Thyroid gland (tissue), 4 donors: ENCODE measurements around the gene ISG15. TPM values are rescaled to one million over a fixed set of nuclear protein-coding genes. Genes with fewer than 3 reads are reported as not detected.

Experiments used
- DNase-seq, 2 donors: peaks; one replicate each; pipeline ENCODE4 v3.0.0-alpha.2; 2019
- H3K27ac ChIP-seq, 3 donors: fragments of 200-600 bp; sonication (generic); 1 replicate in 2 of 3; 2 replicates in 1 of 3; pipeline ENCODE4 v1.5.1; 2016 to 2019; ENCODE audit warnings: mild to moderate bottlenecking in 1 of 3, moderate library complexity in 1 of 3
- H3K27me3 ChIP-seq: fragments of 200-600 bp; sonication (generic); one replicate; pipeline ENCODE4 v1.5.1; 2019
- H3K36me3 ChIP-seq, 2 donors: fragments of 200-600 bp; sonication (generic); one replicate each; pipeline ENCODE4 v1.5.1; 2016 to 2019
- H3K4me1 ChIP-seq, 2 donors: fragments of 200-600 bp; sonication (generic); one replicate each; pipeline ENCODE4 v1.5.1; 2017 to 2019
- H3K4me3 ChIP-seq, 3 donors: fragments of 200-600 bp; sonication (generic); replicated peaks in 1 of 3; 1 replicate in 2 of 3; 2 replicates in 1 of 3; pipeline ENCODE4 v1.5.1; 2016; ENCODE audit warnings: mild to moderate bottlenecking in 1 of 3
- H3K9me3 ChIP-seq: fragments of 200-600 bp; sonication (generic); one replicate; pipeline ENCODE4 v1.5.1; 2017
- CTCF ChIP-seq, 6 experiments: fragments of 200-600 bp in 3 of 6; fragments of 450-650 bp in 3 of 6; sonication (generic) in 3 of 6; IDR thresholded peaks; one replicate each; pipeline ENCODE4 v1.5.1; 2016 to 2019; ENCODE audit warnings: antibody characterized with exemption in 6 of 6, mild to moderate bottlenecking in 2 of 6, inconsistent platforms in 1 of 6, moderate library complexity in 1 of 6
- POLR2A ChIP-seq, 2 donors: fragments of 450-650 bp; IDR thresholded peaks; one replicate each; pipeline ENCODE4 v1.6.1; 2017; ENCODE audit warnings: antibody characterized with exemption in 2 of 2, mild to moderate bottlenecking in 2 of 2, moderate library complexity in 1 of 2
- WGBS, 2 donors: methylation state at CpG; one replicate each; pipeline ENCODE4 v1.1.5; 2017; 5-methylcytosine and 5-hydroxymethylcytosine counted together
- intact Hi-C: fragments of 100-400 bp; cut with DNase I; formaldehyde crosslinking; loops from one replicate; pipeline ENCODE4 v1.15.1; 2023
- total RNA-seq, 4 donors: library from RNA; depleted of rRNA; stranded (reverse); fragments of >200 nt; gene quantifications; one replicate each; pipeline ENCODE4 v1.2.3, GENCODE V29; 2016

Gene ISG15
- total RNA-seq, 4 donors from 2014 or later, result 18.5 to 57.5 (median 37.8) TPM

GRCh38 chr1:1058921-1059493, 45.7 kb downstream of the ISG15 start:
- Histone ChIP-seq H3K27ac (no peak overlapping the region), H3K27me3 (no peaks in the 10 kb centered on the region), H3K36me3 (peaks cover under 1 to 1% of the 10 kb centered on the region in 2 donors), H3K9me3 (no peaks in the 10 kb centered on the region), H3K4me3 (peak overlapping the region in 2 of 3 donors; percentile 14 to 35), H3K4me1 (peaks cover 12 to 21% of the 10 kb centered on the region in 2 donors)
- DNase-seq, result no peak
- WGBS, 2 donors, result 0 to 3% methylated on average over 20 to 28 of the region's 48 CpGs
- TF ChIP-seq CTCF (IDR thresholded peaks at IDR 0.05) (peak in 1 of 6 experiments; percentile 28), POLR2A (IDR thresholded peaks at IDR 0.05) (no peak)
- intact Hi-C loops, result no loop called here

- Histone ChIP-seq H3K27ac (no peak overlapping the region), H3K36me3 (no peaks in the 10 kb centered on the region), H3K9me3 (no peaks in the 10 kb centered on the region), H3K27me3 (no peaks in the 10 kb centered on the region), H3K4me3 (peak overlapping the region in 2 of 3 donors; percentile 14 to 35), H3K4me1 (peaks cover 12 to 23% of the 10 kb centered on the region in 2 donors)
- TF ChIP-seq POLR2A (IDR thresholded peaks at IDR 0.05), result peak in 1 of 2 donors; percentile 4
- TF ChIP-seq CTCF (IDR thresholded peaks at IDR 0.05), result peak in 1 of 6 experiments; percentile 21
- DNase-seq, result peak; percentile 86 to 87
- intact Hi-C loops, result no loop called here
- 5 to 15% methylated on average over 11 to 18 of the region's 69 CpGs for WGBS, 2 donors
Observed at GRCh38 chr1:1059494-1060280, 46.4 kb downstream of the ISG15 start.

- WGBS, 2 donors, result 52 to 54% methylated on average over 33 to 38 of the region's 38 CpGs
- no peaks in the 10 kb centered on the region for H3K27me3 ChIP-seq
- H3K27ac ChIP-seq, result no peak overlapping the region
- TF ChIP-seq CTCF (IDR thresholded peaks at IDR 0.05), result no peak
- TF ChIP-seq POLR2A (IDR thresholded peaks at IDR 0.05), result no peak
- no peaks in the 10 kb centered on the region for H3K9me3 ChIP-seq
- DNase-seq, result no peak
- no peaks in the 10 kb centered on the region for H3K36me3 ChIP-seq
- no peak overlapping the region for H3K4me3 ChIP-seq
- intact Hi-C loops, result no loop called here
- peaks cover 12 to 23% of the 10 kb centered on the region in 2 donors for H3K4me1 ChIP-seq
Observed at GRCh38 chr1:1060281-1061000, 47.1 kb downstream of the ISG15 start.

- intact Hi-C loops, result no loop called here
- H3K27ac ChIP-seq, result no peak overlapping the region
- H3K36me3 ChIP-seq, result no peaks in the 10 kb centered on the region
- WGBS, 2 donors, result 65 to 77% methylated on average over 11 to 12 of the region's 18 CpGs
- H3K27me3 ChIP-seq, result no peaks in the 10 kb centered on the region
- DNase-seq, result no peak
- no peaks in the 10 kb centered on the region for H3K9me3 ChIP-seq
- TF ChIP-seq POLR2A (IDR thresholded peaks at IDR 0.05) (no peak), CTCF (IDR thresholded peaks at IDR 0.05) (no peak)
- H3K4me3 ChIP-seq, result no peak overlapping the region
- peaks cover 12 to 23% of the 10 kb centered on the region in 2 donors for H3K4me1 ChIP-seq
Observed at GRCh38 chr1:1061682-1062345, 48.5 kb downstream of the ISG15 start.
